HG02870 (cell line): Measurements from ENCODE around the gene ATXN2.
A peak's percentile ranks its signal among the peaks of the same experiment; 100 is the strongest.
"Not testable (repeated sequence)": the region's sequence is repeated elsewhere in the genome, so short reads cannot be mapped to it uniquely, and the experiment has no call there.

ENCODE experiments used
- ATAC-seq: cut with Tn5 transposase; IDR thresholded peaks from one replicate; pipeline ENCODE4 v1.9.1; 2021; ENCODE audit warnings: mild to moderate bottlenecking, moderate library complexity; ENCODE audit not compliant: unreplicated experiment

The ATXN2 gene, protein sequence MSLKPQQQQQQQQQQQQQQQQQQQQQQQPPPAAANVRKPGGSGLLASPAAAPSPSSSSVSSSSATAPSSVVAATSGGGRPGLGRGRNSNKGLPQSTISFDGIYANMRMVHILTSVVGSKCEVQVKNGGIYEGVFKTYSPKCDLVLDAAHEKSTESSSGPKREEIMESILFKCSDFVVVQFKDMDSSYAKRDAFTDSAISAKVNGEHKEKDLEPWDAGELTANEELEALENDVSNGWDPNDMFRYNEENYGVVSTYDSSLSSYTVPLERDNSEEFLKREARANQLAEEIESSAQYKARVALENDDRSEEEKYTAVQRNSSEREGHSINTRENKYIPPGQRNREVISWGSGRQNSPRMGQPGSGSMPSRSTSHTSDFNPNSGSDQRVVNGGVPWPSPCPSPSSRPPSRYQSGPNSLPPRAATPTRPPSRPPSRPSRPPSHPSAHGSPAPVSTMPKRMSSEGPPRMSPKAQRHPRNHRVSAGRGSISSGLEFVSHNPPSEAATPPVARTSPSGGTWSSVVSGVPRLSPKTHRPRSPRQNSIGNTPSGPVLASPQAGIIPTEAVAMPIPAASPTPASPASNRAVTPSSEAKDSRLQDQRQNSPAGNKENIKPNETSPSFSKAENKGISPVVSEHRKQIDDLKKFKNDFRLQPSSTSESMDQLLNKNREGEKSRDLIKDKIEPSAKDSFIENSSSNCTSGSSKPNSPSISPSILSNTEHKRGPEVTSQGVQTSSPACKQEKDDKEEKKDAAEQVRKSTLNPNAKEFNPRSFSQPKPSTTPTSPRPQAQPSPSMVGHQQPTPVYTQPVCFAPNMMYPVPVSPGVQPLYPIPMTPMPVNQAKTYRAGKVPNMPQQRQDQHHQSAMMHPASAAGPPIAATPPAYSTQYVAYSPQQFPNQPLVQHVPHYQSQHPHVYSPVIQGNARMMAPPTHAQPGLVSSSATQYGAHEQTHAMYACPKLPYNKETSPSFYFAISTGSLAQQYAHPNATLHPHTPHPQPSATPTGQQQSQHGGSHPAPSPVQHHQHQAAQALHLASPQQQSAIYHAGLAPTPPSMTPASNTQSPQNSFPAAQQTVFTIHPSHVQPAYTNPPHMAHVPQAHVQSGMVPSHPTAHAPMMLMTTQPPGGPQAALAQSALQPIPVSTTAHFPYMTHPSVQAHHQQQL

DNA sequence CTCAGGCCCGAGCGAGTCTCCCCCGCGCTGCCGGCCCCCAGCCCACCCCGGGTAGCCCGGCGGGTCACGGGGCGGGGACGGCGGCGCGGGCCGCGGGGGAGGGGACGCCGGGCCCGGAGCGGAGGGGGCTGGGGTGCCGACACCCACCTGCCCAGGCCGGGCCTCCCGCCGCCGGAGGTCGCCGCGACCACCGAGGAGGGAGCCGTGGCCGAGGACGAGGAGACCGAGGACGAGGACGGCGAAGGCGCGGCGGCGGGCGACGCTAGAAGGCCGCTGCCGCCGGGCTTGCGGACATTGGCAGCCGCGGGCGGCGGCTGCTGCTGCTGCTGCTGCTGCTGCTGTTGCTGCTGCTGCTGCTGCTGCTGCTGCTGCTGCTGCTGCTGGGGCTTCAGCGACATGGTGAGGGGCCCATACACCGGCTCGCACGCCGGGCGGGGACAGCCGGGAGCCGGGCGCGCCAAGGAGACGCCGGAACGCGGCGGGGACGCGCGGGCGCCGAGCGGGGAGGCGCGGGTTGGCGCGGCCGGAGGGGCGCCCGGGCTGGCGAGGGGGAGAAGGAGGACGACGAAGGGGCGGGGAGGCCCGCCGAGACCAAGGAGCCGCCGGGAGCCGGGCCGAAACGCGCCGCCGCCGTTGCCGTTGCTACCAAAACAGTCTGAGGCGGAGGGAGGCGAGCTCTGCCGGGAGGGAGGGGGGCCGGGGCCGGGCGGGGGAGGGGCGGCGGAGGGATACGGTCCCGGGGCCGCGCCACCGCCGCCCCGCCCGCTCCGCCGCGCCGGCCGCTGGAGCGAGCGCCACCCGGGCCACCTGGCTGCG, at the start of gene ATXN2:
Gene ATXN2, minus strand, starts transcription at position 679 of the 816 bp plus-strand sequence. Its CDS starts 281 bp downstream, at position 398.
- peak; percentile 43 for ATAC-seq

DNA sequence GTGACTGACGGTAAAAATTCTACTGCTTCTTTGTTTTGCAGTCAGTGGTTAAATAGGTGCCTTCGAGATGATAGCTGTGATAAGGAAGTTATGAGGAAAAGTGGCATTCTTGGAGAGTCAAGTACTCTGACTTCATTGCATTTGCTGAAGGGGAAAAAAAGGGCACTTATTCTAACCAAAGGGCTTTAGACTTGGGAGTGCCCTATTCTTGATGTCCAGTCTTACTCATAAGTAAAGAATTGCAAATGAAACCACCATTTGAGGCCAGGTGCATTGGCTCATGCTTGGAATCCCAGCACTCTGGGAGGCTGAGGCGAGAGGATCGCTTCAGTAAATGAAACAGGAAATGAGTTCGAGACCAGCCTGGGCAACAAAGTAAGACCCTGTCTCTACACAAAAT, 46.3 kb upstream of the ATXN2 start:
- ATAC-seq, result no peak

DNA sequence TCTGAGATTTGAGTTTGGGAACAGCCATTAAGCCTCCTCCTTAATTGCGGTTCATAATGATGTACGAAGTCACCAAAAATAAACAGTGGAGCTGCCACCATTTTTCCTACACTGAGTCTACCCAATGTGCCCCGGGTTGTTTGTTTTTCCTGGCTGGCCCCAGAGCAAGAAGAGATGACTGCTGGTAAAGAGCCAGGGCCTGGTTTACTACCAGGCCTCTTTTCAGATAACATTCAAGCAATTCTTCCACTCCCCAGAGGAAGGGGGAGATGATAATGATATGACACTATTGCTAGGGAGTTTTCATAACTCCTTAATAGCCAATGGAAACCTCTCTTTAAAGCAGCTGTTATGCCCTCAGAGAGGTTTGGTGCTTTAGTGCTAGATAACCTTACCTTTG, 44.3 kb upstream of the ATXN2 start:
- no peak for ATAC-seq

DNA sequence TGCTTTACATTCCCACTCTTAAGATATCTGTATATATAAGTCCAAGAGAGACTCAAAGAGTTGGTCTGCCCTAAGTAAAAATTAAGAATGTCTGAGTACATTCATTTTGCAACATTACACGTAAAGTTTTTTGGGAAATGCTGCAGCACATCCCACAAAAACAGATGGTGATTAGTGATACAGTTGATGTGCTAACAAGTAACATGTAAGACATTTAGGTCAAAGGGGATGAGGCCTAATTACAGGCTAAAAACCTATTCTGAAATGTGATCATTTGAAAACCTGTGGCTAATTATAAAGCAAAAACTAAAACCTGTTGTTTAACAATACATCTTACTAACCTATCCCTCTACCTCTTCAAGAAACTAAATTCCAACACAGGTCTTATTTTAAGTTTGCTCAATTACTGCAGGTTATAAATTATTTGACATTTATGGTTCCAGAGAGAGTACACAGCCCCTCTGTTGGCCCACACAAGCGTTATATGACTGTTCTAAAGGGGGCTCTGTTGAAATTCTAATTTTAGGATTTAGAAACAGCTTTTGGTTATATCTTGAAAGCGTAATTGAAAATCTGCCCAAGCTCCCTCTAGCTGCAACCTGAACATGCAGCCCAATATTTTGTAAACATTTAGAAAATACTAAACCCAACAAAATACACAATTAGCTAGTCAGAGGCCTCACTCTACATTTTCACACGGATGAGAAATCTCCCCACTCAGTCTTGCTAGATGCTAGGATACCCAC, 43.7 kb upstream of the ATXN2 start:
- ATAC-seq, result no peak

DNA sequence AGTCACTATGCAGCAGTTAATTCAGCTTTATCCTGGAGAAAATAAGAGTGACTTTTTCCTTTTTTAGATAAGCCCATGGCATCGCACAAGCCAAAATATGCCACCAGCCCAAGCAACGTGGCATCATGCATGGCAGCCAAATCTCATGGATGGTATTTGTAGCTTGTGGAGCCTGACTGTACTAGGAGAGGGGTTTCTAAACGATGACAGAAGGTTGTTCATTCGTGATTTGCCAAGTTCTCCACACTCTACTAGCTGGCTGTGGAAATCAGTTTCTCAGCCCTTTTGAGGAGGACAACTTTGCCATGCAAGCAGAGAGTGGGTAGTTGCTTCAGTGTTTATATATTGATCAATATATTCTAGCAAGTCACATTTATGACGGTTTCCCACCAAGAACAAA, 41.4 kb upstream of the ATXN2 start:
- ATAC-seq, result no peak

DNA sequence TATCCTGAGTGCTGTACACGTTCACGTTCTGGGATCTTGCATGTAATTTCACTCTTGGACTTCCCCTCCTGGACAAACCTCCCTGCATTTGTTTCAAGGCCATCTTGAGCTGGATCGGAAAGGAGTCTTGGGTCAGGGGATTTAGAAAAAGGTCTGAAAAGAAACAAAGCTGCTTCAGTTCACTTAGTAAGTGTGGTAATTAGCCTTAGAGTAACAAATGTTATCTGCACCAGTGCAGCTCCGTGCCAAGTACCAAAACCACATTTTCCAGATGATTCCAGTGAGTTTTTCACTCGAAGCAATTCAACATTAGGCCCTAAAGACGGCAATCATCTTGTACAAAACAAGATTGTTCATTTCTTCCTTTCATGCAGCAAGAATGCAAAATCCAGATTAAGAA, 39.4 kb upstream of the ATXN2 start:
- no peak for ATAC-seq

DNA sequence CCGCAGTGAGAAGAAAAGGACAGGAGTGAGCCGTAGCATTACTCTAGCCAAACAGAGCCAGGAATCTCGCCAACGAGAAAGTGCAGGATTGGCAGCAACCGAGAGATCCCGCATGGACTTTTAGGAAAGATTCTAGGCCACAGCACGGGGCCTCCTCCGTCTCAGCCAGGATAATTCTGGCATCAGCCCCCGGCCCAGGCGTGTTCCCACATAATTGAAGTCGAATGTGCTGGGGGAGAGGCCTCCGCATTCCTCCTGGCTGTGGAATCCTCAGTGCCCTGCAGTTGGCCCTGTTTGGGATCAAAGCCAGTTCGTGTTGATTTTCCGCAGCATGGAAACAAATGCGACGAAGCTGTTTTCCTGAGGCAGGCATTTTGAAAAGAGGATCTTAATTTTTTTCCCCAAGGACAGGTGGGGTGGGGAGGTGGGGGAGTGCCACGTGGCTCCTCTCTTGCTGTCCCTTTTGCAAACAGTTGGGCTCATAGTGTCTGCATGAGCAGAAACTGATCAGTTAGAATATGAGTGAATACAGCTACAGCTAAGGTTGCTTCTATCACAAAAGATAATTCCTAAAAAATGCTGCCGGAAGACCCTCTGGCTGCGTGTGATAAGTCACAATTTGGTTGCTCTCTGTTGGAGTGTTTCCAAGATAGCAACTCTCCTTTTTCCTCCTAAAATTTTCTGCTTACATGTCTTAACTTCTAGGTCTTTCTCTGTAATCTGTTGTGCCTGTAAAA, 37.3 kb upstream of the ATXN2 start:
- ATAC-seq, result no peak

DNA sequence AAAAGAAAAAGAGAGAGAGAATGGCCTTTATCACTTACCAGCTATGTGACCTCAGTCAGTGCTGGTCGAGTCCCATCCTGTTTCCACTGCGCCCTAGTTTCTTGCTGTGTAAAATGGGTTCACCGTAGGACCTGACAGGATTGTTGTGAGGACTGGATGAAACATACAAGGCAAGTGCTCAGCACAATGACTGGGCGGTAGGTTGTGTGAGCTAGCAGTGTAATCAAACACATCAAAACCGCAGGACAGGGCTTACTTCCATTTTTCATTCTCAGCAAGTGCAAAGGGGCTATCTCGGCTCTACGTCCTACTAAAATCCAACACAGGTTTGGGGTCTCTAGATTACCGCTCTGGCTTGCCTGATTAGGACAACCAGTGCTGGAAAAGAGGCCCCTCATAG, 36.4 kb upstream of the ATXN2 start:
- ATAC-seq, result no peak

DNA sequence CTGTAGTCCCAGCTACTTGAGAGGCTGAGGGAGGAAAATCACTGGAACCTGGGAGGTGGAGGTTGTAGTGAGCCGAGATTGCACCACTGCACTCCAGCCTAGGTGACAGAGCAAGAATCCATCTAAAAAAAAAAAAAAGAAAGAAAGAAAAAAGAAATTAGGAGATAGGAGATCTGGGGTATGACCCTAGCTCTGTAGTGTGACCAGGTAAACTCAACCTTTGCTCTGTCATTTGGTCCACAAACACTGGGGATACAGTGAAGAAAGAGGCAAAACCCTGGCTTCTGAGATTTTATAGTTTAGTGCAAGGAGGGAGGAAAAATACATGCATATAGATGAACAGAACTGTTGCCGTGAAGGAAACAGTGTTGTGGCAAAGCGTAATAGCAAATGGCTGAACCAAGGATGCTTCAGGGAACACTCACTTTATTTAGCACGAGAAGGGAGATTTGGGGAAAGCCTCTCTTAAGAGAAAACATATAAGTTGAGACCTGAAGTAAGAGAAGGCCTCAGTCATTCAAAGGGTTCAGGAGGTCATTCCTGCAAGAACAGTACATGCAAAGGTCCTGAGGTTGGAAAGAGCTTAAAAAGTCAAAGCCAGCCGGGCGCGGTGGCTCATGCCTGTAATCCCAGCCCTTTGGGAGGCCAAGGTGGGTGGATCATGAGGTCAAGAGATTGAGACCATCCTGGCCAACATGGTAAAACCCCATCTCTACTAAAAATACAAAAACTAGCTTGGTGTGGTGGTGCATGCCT, 29.6 kb upstream of the ATXN2 start:
- ATAC-seq, result no peak

DNA sequence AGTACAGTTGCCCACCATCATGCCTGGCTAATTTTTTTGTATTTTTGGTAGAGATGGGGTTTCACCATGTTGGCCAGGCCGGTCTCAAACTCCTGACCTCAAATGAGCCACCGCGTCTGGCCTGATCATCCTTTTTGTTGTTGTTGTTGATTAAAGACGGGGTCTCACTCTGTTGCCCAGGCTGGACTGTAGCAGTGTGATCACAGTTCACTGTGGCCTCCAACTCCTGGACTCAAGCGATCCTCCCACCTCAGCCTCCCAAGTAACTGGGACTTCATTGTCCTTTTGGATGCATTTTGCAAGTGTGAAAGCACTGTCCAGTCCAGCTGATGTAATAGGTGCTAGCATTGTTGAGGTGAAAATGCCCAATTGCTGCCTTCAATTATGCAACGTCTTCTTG, 27.1 kb upstream of the ATXN2 start:
- ATAC-seq, result no peak

DNA sequence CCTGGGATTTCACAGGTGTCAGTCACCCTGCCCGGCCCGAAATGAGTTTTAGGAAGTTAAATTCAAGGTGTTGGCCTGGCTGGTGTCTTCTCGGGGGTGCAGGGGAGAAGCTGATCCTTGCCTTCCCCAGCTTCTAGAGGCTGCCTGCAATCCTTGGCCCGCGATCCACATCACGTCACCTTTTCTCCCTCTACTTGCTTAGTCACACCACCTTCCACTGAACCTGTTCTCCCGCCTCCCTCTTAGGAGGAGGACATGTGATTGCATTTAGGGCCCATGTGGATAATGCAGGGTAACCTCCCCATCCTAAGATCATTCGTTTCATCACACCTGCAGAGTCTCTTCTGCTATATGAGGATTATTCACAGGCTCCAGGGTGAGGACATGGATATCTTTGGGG, 25.4 kb upstream of the ATXN2 start:
- ATAC-seq, result no peak

DNA sequence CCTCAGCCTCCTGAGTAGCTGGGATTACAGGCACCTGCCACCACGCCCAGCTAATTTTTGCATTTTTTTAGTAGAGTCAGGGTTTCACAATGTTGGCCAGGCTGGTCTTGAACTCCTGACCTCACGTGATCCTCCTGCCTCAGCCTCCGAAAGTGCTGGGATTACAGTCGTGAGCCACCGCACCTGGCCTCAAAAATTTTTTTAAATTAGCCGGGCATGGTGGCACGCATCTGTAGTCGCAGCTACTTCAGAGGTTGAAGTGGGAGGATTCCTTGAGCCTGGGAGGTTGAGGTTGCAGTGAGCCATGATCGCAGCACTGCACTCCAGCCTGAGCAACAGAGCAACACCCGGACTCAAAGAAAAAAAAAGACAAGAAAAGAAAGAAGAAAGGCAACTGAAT, 18.7 kb upstream of the ATXN2 start:
- ATAC-seq, result not testable (repeated sequence)

DNA sequence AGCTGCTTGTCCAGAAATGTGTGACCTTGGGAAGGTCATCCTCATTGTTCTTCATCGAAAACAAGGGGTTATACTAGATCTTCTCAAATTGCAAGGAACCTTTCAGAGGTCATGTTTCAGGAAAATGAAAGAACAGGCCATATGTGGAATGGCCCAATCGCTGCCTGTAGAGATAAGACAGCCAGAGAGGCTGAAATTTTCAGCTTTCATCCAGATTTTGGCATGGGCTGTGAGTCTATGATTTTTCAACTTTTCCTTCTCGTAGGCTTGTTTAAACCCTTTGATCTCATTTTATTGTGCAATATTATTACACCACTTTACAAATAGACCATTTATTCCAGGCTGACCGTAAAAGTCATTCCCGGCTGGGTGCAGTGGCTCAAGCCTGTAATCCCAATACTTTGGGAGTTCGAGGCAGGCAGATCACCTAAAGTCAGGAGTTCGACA, 17.1 kb upstream of the ATXN2 start:
- no peak for ATAC-seq

DNA sequence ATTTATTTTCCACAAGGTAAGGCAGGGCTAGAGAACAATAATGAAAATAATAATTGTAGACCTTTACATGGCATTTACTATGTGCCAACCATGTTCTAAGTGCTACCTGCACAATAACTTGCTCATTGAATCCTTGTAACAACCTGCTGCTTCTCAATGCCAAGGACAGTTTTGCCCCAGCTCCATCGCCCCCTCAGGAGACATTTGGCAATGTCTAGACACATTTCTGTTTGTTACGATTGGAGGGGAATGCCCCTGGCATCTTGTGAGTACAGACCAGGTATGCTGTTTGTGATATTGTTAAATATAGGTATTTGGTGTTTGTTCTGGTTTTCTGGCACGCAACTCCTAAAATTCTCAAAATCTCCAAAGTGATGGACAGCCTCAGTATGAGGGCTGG, 8.1 kb upstream of the ATXN2 start:
- ATAC-seq, result no peak

DNA sequence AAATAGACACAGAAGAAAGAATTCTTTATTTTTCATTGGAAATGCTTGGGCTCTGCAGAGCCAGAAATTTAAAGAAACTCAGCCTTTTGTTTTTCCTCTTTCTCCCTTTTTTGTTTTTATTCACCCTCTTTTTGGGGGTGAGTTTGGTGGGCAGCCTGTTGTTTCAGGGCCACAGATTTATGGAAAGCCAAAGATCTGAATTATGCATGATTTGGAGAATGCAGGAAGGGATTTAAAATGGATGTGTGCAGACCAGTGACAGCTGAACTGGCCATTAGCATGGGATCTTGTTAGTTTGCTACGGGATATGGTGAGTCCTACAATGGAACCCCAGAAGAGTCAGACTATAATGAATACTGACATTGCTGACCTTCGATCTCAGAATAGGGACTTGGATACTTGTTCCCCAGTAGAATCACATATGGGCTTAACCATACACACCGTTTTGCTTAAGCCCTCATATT, 7.7 kb upstream of the ATXN2 start:
- no peak for ATAC-seq

DNA sequence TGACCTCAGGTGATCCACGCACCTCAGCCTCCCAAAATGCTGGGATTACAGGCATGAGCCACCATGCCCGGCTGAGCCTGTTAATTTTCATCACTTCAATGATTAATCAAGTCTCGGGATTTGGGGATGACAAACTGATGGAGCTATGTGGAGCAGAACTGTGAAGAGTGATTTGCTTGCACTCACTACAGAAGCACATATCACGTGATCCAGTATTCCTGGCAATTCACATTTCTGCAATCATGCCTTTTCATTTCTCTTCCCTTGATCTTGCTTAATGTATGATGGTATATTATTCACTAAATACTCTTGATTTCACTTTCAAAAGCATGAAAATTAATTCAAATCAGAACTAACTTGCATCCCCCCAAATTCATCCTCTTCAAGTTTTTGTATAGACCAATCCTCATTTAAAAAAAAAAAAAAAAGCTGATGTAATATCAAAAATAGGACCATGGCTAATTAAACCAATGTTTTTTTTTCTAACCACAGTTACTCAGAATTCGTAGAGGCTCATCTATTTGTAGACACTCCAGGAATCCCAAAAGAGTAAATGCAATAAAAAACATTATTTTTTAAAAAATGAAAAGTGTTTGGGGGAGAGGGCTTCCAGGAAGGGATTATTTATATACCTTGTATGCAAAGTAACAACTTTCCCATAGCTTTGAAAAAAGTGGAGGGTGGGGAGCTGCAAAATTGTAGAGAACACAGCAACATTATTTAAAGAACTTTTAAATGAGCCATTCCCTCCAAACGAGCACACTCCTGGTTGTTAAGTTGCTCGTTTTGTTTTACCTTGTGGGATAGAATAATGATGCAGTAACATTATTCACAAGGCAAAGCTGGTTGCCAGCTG, 7.0 kb upstream of the ATXN2 start:
- no peak for ATAC-seq

DNA sequence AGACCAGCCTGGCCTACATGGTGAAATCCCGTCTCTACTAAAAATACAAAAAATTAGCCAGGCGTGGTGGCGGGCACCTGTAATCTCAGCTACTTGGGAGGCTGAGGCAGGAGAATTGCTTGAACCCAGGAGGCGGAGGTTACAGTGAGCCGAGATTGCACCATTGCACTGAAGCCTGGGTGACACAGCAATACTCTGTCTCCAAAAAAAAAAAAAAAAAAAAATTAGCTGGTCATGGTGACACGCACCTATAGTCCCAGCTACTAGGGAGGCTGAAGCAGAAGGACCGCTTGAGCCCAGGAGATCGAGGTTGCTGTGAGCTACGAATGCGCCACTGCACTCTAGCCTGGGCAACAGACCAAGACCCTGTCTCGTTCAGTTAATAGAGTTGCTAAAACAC, 3.7 kb upstream of the ATXN2 start:
- not testable (repeated sequence) for ATAC-seq
